ENCODE data around the gene RTL1. TPM values are rescaled to one million over a fixed set of nuclear protein-coding genes. Genes with fewer than 3 reads are reported as not detected.

The RTL1 gene
- total RNA-seq, 2 experiments from 2014 or later = not detected

GRCh38 chr14:100882026-100882967, 21.2 kb downstream of the RTL1 start:
- Mint-ChIP-seq H3K4me3 (no peak overlapping the region), H3K4me1 (no peaks in the 10 kb centered on the region), H3K27me3 (peaks cover 1% of the 10 kb centered on the region), H3K36me3 (no peaks in the 10 kb centered on the region), H3K9me3 (no peaks in the 10 kb centered on the region), H3K27ac (no peak overlapping the region)
- ATAC-seq (ENCODE audit: low read depth) (no peak), DNase-seq (no peak)
- POLR2A ChIA-PET = interaction anchor here (0.6 kb wide), 1 partner anchor 186 kb away, joined by 3 read pairs; no protein-coding TSS in a partner anchor

DNA sequence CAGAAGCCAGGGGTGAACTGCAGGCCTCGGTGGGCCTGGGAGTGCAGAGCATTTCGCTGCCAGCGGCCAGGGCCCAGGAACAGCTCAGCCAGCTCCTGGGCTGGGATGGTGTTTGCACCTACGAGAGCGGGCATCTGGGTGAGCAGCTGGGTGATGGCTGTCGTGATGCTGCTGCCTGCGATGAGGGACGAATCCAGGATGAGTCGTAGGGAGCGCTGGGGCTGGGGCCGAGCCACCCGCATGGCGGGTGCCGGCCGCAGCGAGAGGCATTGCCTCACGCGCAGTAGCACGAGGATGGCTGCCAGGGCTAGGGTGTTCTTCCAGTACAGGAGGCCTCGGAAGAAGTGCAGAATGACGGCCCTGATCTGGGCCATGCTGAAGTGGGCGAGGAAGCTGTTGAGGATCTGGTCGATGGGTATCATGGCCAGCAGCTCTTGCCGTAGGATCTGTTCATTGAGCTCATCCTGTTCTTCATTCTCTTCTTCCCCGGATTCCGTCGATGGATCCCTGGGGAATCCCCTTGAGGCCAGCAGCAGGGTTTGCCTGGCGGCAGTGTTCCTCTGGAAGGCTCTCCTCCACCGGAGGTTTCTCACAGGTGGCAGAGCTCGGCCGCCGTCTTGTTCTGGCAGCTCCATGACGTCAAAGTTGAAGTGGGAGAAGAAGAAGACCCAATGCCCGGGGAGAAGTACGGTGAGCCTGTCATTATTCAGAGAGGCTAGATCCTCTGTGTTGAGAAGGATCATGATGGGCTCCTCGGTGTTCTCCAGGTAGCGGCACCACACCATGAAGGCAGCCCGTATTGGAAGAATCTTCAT, 22.1 kb downstream of the RTL1 start:
- no peaks in the 10 kb centered on the region for H3K27me3 Mint-ChIP-seq
- POLR2A ChIA-PET = no interaction called here
- H3K27ac Mint-ChIP-seq = no peak overlapping the region
- H3K9me3 Mint-ChIP-seq = no peaks in the 10 kb centered on the region
- no peak overlapping the region for H3K4me3 Mint-ChIP-seq
- H3K4me1 Mint-ChIP-seq = no peaks in the 10 kb centered on the region
- DNase-seq (no peak), ATAC-seq (ENCODE audit: low read depth) (no peak)
- no peaks in the 10 kb centered on the region for H3K36me3 Mint-ChIP-seq

GRCh38 chr14:100880271-100881101, 23.0 kb downstream of the RTL1 start:
- Mint-ChIP-seq H3K27me3 (no peaks in the 10 kb centered on the region), H3K27ac (no peak overlapping the region), H3K9me3 (no peaks in the 10 kb centered on the region)

GRCh38 chr14:100879782-100880181, 23.7 kb downstream of the RTL1 start:
- ATAC-seq (ENCODE audit: low read depth) (no peak), DNase-seq (no peak)
- no peaks in the 10 kb centered on the region for H3K27me3 Mint-ChIP-seq
- H3K36me3 Mint-ChIP-seq = no peaks in the 10 kb centered on the region
- no peaks in the 10 kb centered on the region for H3K4me1 Mint-ChIP-seq
- no peaks in the 10 kb centered on the region for H3K9me3 Mint-ChIP-seq
- POLR2A ChIA-PET = no interaction called here
- H3K27ac Mint-ChIP-seq = no peak overlapping the region
- H3K4me3 Mint-ChIP-seq = no peak overlapping the region

More at GRCh38 chr14:100880271-100881101, 23.0 kb downstream of the RTL1 start:
- H3K36me3 Mint-ChIP-seq = no peaks in the 10 kb centered on the region
- ATAC-seq (ENCODE audit: low read depth) = no peak
- POLR2A ChIA-PET = no interaction called here
- H3K4me1 Mint-ChIP-seq = no peaks in the 10 kb centered on the region
- DNase-seq = no peak
- H3K4me3 Mint-ChIP-seq = no peak overlapping the region

DNA sequence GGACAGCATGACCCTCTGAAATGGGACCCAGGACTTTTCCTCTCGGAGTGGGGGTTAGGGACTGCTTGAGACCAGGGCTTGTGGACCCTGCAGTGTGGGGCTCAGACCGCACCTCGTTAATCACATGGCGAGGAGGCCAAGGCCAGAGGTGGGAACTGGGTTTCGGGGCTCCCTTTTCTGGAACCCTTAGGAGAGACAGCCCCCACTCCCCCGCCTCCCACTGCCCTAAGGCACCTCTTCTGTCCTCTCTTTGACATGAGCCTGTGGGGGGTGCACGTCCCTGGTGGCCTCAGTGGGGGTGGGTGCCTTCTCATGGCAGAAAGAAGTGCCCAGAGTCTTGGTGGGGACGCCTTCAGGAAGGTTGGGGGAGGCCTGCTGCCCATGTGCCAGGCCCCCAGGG, 24.3 kb downstream of the RTL1 start:
- Mint-ChIP-seq H3K27me3 (no peaks in the 10 kb centered on the region), H3K9me3 (no peaks in the 10 kb centered on the region), H3K4me3 (no peak overlapping the region), H3K27ac (no peak overlapping the region), H3K36me3 (no peaks in the 10 kb centered on the region), H3K4me1 (no peaks in the 10 kb centered on the region)
- DNase-seq (no peak), ATAC-seq (ENCODE audit: low read depth) (no peak)
- POLR2A ChIA-PET = no interaction called here

- ATAC-seq (ENCODE audit: low read depth) (no peak), DNase-seq (no peak)
- H3K4me1 Mint-ChIP-seq = no peaks in the 10 kb centered on the region
- H3K9me3 Mint-ChIP-seq = no peaks in the 10 kb centered on the region
- POLR2A ChIA-PET = no interaction called here
- no peak overlapping the region for H3K4me3 Mint-ChIP-seq
- no peak overlapping the region for H3K27ac Mint-ChIP-seq
- H3K36me3 Mint-ChIP-seq = no peaks in the 10 kb centered on the region
- no peaks in the 10 kb centered on the region for H3K27me3 Mint-ChIP-seq
Measured at GRCh38 chr14:100878271-100879146, 25.0 kb downstream of the RTL1 start.

DNA sequence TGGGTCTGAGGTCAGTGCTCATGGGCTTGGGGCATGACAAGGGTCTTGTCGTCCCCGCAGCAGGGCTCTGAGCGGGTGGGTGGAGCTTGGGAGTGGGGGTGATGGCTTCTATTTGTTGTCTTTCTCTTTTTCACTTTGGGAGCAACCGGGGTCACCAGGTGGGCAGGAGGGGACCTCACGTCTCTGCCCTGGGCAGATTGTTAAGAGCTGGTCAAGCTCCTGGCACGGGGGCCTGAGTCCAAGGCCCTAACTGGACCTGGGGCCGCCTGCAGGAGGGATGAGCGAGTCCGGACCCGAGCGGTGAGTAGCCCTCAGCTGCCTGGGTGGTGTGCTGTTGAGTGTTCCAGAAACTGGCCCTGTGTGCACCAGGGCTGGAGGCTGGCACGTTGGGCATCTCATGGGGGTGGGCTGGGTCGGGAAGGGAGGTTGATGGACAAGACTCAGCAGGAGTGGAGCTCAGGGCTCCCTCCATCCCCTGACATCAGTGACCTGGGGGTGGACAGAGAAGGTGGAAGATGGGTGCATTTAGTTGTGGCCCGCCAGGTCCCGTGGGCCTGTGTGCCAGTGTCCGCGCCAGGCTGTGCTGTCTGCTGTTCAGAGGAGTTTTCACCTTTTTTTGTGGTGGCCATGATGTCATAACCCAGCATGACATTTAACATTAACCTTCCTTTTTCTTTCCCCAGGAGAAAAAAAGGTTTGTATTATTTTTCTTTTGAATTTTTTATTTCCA, 27.5 kb downstream of the RTL1 start:
- Mint-ChIP-seq H3K36me3 (no peaks in the 10 kb centered on the region), H3K27me3 (no peaks in the 10 kb centered on the region), H3K4me3 (no peak overlapping the region), H3K4me1 (no peaks in the 10 kb centered on the region), H3K9me3 (no peaks in the 10 kb centered on the region), H3K27ac (no peak overlapping the region)
- no peak for DNase-seq
- POLR2A ChIA-PET = no interaction called here
- no peak for ATAC-seq (ENCODE audit: low read depth)

DNA sequence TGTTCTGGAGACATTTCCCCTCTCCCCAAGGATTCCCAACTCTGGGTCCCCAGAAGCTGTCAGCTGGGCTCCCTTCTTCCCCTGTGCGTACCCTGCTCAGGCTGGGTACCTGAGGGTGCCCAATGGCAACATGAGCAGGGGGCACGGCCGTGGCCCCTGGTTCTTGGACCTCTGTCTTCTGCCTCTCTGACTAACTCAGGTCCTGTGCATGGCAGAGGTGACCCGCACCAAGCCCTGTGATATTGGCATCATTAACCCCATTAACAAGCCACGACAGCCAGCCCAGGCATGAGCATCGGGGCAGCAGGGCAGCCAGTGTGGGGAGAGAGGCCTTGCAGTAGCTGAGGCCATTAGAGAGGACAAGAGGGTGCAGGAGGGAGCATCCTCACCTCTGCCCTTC, 28.4 kb downstream of the RTL1 start:
- Mint-ChIP-seq H3K4me1 (no peaks in the 10 kb centered on the region), H3K27ac (no peak overlapping the region), H3K4me3 (no peak overlapping the region), H3K36me3 (no peaks in the 10 kb centered on the region), H3K27me3 (no peaks in the 10 kb centered on the region), H3K9me3 (no peaks in the 10 kb centered on the region)
- DNase-seq = no peak
- no peak for ATAC-seq (ENCODE audit: low read depth)
- POLR2A ChIA-PET = no interaction called here

GRCh38 chr14:100874411-100875091, 29.0 kb downstream of the RTL1 start:
- no peak overlapping the region for H3K27ac Mint-ChIP-seq
- no peak overlapping the region for H3K4me3 Mint-ChIP-seq
- H3K4me1 Mint-ChIP-seq = no peaks in the 10 kb centered on the region
- ATAC-seq (ENCODE audit: low read depth) = no peak
- no peaks in the 10 kb centered on the region for H3K9me3 Mint-ChIP-seq
- H3K27me3 Mint-ChIP-seq = no peaks in the 10 kb centered on the region
- POLR2A ChIA-PET = no interaction called here
- H3K36me3 Mint-ChIP-seq = no peaks in the 10 kb centered on the region
- no peak for DNase-seq

DNA sequence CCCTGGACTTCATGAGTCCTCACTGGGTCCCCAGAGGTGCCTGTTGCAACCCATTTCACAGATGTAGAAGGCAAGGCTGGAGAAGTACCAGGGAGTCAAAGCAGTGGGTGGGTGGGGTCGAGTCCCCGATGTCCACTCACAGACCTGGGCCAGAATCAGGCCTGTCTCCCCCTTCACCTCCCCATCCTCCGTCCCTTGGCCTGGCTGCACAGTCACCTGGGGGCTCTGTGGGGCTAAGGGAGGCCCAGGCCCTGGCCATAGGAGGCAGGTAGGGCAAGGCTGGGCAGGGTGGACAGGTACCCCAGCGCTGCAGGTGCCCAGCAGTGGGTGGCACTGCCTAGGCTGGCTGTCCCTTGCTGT, 29.5 kb downstream of the RTL1 start:
- Mint-ChIP-seq H3K27me3 (no peaks in the 10 kb centered on the region), H3K4me1 (no peaks in the 10 kb centered on the region), H3K9me3 (no peaks in the 10 kb centered on the region), H3K36me3 (no peaks in the 10 kb centered on the region), H3K4me3 (no peak overlapping the region), H3K27ac (no peak overlapping the region)
- DNase-seq (no peak), ATAC-seq (ENCODE audit: low read depth) (no peak)
- POLR2A ChIA-PET = no interaction called here

DNA sequence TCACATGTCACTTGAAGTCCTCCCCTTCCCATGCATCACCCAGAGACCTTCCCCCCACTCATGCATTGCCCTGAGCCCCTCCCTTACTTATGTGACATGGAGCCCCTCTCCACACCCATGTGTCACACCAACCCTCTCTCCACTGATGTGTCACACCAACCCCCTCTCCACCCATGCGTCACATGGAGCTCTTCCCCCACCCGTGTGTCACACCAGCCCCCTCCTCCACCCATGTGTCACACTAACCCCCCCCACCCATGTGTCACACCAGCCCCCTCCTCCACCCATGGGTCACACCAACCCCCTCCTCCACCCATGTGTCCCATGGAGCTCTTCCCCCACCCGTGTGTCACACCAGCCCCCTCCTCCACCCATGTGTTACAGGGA, 30.4 kb downstream of the RTL1 start:
- POLR2A ChIA-PET = no interaction called here
- no peaks in the 10 kb centered on the region for H3K9me3 Mint-ChIP-seq
- H3K4me3 Mint-ChIP-seq = no peak overlapping the region
- H3K27me3 Mint-ChIP-seq = no peaks in the 10 kb centered on the region
- no peaks in the 10 kb centered on the region for H3K36me3 Mint-ChIP-seq
- no peak for DNase-seq
- no peaks in the 10 kb centered on the region for H3K4me1 Mint-ChIP-seq
- no peak for ATAC-seq (ENCODE audit: low read depth)
- no peak overlapping the region for H3K27ac Mint-ChIP-seq

Data from activated naive CD8-positive, alpha-beta T cell treated with anti-CD3 and anti-CD28 coated beads, Interleukin-2, amount 10 ng/mL, durations not matched to agents 7 days and 5 days (primary cell).